HG02870 (cell line): Measurements from ENCODE around the gene RNLS.

ENCODE experiments used
- ATAC-seq: cut with Tn5 transposase; IDR thresholded peaks from one replicate; pipeline ENCODE4 v1.9.1; 2021; ENCODE audit warnings: mild to moderate bottlenecking, moderate library complexity; ENCODE audit not compliant: unreplicated experiment

Gene RNLS

GRCh38 chr10:88439932-88440331, 143.2 kb downstream of the RNLS start:
- no peak for ATAC-seq

- no peak for ATAC-seq
Measured at GRCh38 chr10:88437411-88437810, 145.7 kb downstream of the RNLS start.

- ATAC-seq = no peak
Measured at GRCh38 chr10:88433565-88434186, 149.4 kb downstream of the RNLS start.

GRCh38 chr10:88431103-88431502, 152.0 kb downstream of the RNLS start:
- no peak for ATAC-seq

GRCh38 chr10:88428976-88429375, 154.1 kb downstream of the RNLS start:
- ATAC-seq = no peak

- no peak for ATAC-seq
Measured at GRCh38 chr10:88428442-88428841, 154.7 kb downstream of the RNLS start.

GRCh38 chr10:88427024-88427423, 156.1 kb downstream of the RNLS start:
- no peak for ATAC-seq

GRCh38 chr10:88424881-88425280, 158.2 kb downstream of the RNLS start:
- no peak for ATAC-seq

GRCh38 chr10:88423732-88424131, 159.4 kb downstream of the RNLS start:
- no peak for ATAC-seq

GRCh38 chr10:88421590-88421989, 161.5 kb downstream of the RNLS start:
- no peak for ATAC-seq

GRCh38 chr10:88418871-88419270, 164.2 kb downstream of the RNLS start:
- no peak for ATAC-seq

GRCh38 chr10:88417387-88418030, 165.6 kb downstream of the RNLS start:
- no peak for ATAC-seq

- no peak for ATAC-seq
Measured at GRCh38 chr10:88416801-88417200, 166.3 kb downstream of the RNLS start.

- ATAC-seq = no peak
Measured at GRCh38 chr10:88415533-88416130, 167.5 kb downstream of the RNLS start.

GRCh38 chr10:88413412-88413811, 169.7 kb downstream of the RNLS start:
- ATAC-seq = no peak

GRCh38 chr10:88411772-88412349, 171.3 kb downstream of the RNLS start:
- ATAC-seq = no peak

GRCh38 chr10:88409824-88410223, 173.3 kb downstream of the RNLS start:
- ATAC-seq = no peak

GRCh38 chr10:88409236-88409635, 173.9 kb downstream of the RNLS start:
- ATAC-seq = peak; percentile 67

- no peak for ATAC-seq
Measured at GRCh38 chr10:88408096-88408495, 175.0 kb downstream of the RNLS start.

- ATAC-seq = no peak
Measured at GRCh38 chr10:88404133-88404532, 179.0 kb downstream of the RNLS start.

- ATAC-seq = no peak
Measured at GRCh38 chr10:88401671-88402347, 181.3 kb downstream of the RNLS start.

- ATAC-seq = no peak
Measured at GRCh38 chr10:88399240-88399639, 183.9 kb downstream of the RNLS start.
